ENCODE results near the gene SPIN4. TPM values are rescaled to one million over a fixed set of nuclear protein-coding genes. Genes with fewer than 3 reads are reported as not detected.

SPIN4 gene
- total RNA-seq, 2 donors from 2014 or later, result 3.5 to 5.8 TPM

GRCh38 chrX:63330681-63331080, 20.5 kb downstream of the SPIN4 start:
- 90% methylated on average over 8 of the region's 8 CpGs for WGBS
- no peaks in the 10 kb centered on the region for H3K4me1 ChIP-seq (replicated peaks)

GRCh38 chrX:63327788-63328187, 23.3 kb downstream of the SPIN4 start:
- TF ChIP-seq CTCF (IDR thresholded peaks at IDR 0.05), result no peak
- TF ChIP-seq POLR2AphosphoS5 (IDR thresholded peaks at IDR 0.05), result no peak
- TF ChIP-seq POLR2A (IDR thresholded peaks at IDR 0.05), result no peak
- intact Hi-C loops (cut with DNase I), result no loop called here
- Histone ChIP-seq H3K9me3 (no peaks in the 10 kb centered on the region), H3K27ac (no peak overlapping the region), H3K4me1 (replicated peaks) (no peaks in the 10 kb centered on the region), H3K27me3 (replicated peaks; ENCODE audit: insufficient read depth) (no peaks in the 10 kb centered on the region), H3K36me3 (no peaks in the 10 kb centered on the region), H3K4me3 (no peak overlapping the region)
- WGBS, result 97% methylated on average over 2 of the region's 2 CpGs
- DNase-seq (ENCODE audit: low spot score), result no peak

More at GRCh38 chrX:63330681-63331080, 20.5 kb downstream of the SPIN4 start:
- no peak overlapping the region for H3K4me3 ChIP-seq
- intact Hi-C loops (cut with DNase I), result no loop called here
- no peaks in the 10 kb centered on the region for H3K36me3 ChIP-seq
- DNase-seq (ENCODE audit: low spot score), result no peak
- H3K27me3 ChIP-seq (replicated peaks; ENCODE audit: insufficient read depth), result no peaks in the 10 kb centered on the region
- H3K27ac ChIP-seq, result no peak overlapping the region
- no peaks in the 10 kb centered on the region for H3K9me3 ChIP-seq
- no peak for TF ChIP-seq CTCF (IDR thresholded peaks at IDR 0.05)
- TF ChIP-seq POLR2AphosphoS5 (IDR thresholded peaks at IDR 0.05), result no peak
- TF ChIP-seq POLR2A (IDR thresholded peaks at IDR 0.05), result no peak

GRCh38 chrX:63299596-63299995, 51.5 kb downstream of the SPIN4 start:
- no peak overlapping the region for H3K27ac ChIP-seq
- no peaks in the 10 kb centered on the region for H3K4me1 ChIP-seq (replicated peaks)
- 100% methylated on average over 6 of the region's 13 CpGs for WGBS
- no peaks in the 10 kb centered on the region for H3K9me3 ChIP-seq
- TF ChIP-seq CTCF (IDR thresholded peaks at IDR 0.05), result no peak
- TF ChIP-seq POLR2A (IDR thresholded peaks at IDR 0.05), result no peak
- TF ChIP-seq POLR2AphosphoS5 (IDR thresholded peaks at IDR 0.05), result no peak
- H3K4me3 ChIP-seq, result no peak overlapping the region
- no peak for DNase-seq (ENCODE audit: low spot score)
- no peaks in the 10 kb centered on the region for H3K36me3 ChIP-seq
- H3K27me3 ChIP-seq (replicated peaks; ENCODE audit: insufficient read depth), result no peaks in the 10 kb centered on the region
- intact Hi-C loops (cut with DNase I), result no loop called here
